IPS-NIHi7 (cell line): ENCODE results near the gene GLYATL1.

ENCODE experiments used
- DNase-seq: peaks from one replicate; pipeline ENCODE4 v3.0.0; 2012; ENCODE audit warnings: mixed read lengths; ENCODE audit errors: extremely low spot score

Gene GLYATL1

GRCh38 chr11:58926695-58927094, 12.6 kb upstream of the GLYATL1 start:
- no peak for DNase-seq

DNA sequence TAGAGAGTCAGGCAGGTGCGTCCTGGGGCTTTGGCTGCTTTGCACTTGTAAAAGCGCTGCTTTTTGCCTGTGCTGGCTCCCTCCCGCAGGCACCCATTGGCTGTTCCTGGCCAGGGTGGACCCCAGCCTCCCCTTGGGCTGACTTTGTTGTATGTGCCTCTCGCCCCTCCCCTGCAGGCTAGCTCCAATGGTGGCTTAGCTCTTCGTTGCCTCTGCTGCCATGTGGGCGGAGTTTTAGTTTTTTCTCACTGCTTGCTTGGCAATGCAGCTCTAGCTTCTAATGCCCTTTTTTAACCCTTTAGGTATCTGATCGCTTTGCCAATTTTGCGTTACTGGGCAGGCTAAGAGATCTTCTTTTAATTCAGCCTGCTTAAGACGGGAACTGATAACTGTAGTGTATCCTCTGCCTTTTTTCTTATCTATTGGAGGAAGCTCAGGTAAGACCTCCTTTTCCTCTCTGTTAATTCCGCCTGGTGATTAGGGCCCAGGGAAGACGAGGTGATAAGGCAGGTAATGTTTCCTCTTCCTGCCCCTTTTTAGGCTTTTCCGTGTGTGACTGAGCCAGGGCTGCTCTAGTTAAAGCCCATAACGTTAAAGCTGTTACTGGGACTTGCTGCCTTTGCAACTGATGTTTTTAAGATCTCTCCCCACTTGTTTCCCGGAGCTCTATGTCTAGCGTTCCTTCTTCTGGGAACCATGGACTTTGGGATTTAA, 11.7 kb upstream of the GLYATL1 start:
- DNase-seq = peak; percentile 96

DNA sequence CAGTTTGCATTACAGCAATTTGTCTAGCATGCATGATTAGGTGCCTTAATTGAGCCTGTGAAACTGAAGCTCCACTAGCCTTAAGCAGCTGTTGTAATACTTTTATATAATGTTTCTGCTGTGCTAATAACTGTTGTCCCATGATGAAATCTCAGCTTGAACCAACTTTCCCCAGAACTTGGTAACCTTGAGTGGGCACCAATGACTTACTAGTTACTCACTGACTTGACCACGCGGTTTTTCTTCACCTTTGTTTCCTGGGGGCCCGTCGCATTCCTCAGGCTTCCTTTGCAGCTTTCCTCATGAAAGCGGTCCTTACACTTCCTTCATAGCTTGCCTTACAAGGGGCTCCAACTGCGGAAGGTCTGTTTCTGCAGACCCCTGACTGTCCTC, 11.2 kb upstream of the GLYATL1 start:
- no peak for DNase-seq

GRCh38 chr11:58928691-58929090, 10.6 kb upstream of the GLYATL1 start:
- no peak for DNase-seq

GRCh38 chr11:58930926-58931325, 8.4 kb upstream of the GLYATL1 start:
- DNase-seq = no peak

DNA sequence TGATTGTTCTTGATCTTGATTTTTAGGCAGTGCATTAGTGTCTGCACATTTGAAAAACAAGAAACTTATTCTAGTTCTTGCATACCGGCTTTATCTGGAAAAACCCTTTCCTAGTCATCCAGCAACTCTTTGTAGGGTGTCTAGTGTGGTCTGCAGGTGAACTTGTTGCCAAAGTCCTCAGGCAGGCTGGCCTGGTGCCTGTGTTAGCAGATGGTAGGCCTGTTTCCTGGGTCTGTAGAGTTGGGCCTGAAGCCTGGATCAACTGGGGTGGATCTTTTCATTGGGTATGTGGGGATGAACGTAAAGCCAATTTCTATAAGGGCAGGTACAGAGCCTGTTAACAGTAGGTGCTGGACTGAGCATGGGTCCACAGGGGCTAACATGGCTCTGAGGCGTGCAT, 5.6 kb upstream of the GLYATL1 start:
- DNase-seq = no peak

- no peak for DNase-seq
Observed at GRCh38 chr11:58934945-58935513, 4.3 kb upstream of the GLYATL1 start.

DNA sequence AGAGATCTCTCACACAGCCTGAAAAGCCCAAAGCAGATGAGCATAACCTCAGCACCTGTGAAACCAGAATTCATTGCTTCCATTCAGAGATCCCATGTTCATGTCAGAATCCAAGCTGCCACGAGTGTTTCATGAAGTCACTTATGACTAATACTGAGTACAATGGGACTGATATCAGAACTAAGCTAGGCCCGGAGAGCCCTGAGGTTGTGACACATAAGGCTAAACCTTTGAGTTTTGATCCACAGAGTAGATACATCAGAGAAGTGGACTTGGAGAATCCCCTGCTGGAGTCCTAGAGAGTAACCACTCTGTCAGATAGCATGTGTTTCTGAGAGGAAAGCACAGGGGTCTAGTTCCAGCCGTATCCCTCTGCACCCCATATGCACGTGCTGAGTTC, 890 bp upstream of the GLYATL1 start:
- DNase-seq = no peak

- no peak for DNase-seq
Observed at GRCh38 chr11:58940028-58940427, 740 bp downstream of the GLYATL1 start.

DNA sequence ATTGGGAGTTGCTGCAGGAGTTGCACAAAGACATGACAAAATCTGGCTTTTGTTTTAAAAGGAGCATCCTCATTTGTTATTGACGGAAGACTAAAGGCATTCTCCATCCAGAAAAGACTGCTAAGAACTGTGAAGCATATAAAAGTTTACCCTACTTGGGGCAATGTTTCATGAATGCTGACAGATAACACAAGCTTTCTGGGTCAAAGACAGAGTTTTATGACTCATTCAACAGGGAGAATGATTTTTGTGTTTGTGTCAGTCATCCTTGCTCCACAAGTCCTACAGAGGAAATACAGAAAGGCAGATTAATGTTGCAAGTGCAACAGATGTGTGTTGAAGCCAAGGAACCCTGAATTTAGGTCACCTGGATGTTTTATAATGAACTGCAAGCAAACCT, 2.5 kb downstream of the GLYATL1 start:
- no peak for DNase-seq

- no peak for DNase-seq
Observed at GRCh38 chr11:58945663-58946062, 6.4 kb downstream of the GLYATL1 start.

DNA sequence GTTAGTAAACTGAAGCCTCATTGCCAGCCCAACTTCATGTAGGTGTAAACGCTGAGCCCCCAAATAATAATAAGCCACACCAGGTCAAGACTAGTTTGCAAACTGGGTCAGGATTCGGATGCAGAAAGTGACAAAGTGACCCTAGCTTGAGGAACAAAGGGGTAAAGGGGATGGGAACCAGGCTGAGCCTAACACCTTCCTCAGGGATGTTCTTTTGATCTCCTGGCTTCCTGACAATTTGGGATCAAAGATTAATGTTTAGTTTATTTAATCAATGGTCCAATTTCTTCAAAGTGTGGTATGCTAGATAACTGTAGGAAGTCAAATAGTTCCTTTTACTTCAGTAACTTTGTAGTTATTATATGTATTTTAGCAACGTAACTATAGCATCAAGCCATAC, 9.9 kb downstream of the GLYATL1 start:
- DNase-seq = no peak

DNA sequence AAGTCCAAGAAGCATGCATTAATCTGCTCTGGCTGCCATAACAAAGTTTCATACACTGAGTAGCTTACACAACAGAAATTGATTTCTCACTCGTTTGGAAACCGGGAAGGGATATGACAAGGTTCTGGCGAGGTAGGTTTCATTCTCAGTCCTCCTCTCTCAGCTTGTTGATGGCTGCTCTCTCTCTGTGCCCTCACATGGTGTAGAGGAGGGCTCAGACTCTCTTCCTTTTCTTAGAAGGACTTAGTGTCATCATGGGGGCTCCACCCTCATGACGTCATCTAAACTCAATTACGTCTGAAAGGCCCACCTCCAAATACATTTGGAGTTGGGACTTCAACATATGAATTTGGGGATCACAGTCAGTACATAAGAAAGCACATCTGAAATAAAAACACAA, 18.6 kb downstream of the GLYATL1 start:
- no peak for DNase-seq

- peak; percentile 36 for DNase-seq
Observed at GRCh38 chr11:58958500-58958899, 19.2 kb downstream of the GLYATL1 start.

DNA sequence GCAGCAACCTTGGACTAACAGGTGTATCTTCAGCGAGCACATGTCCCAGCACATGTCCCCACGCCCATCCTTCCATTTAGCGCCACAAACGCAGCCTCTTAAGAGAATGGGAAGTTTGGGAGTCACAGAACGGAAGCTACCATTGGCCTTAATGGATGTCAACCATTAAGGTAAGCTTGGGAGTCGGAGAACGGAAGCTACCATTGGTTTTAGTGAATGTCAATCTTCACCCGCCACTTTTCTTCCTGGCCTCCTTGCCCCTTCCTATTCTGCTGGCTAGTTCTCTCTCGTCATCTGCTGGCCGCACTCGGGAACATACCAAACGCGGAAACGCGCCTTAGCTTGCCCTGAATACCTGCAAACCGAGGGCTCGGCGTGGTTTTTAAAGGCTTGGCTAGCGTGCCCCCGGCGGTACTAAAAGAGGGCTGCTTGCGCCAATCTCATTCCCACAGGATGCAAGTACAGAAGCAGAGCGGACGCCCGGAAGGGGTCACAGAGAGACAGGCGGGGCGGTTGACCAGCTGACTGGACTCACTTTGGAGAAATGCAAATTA, 24.3 kb downstream of the GLYATL1 start:
- DNase-seq = peak; percentile 79

DNA sequence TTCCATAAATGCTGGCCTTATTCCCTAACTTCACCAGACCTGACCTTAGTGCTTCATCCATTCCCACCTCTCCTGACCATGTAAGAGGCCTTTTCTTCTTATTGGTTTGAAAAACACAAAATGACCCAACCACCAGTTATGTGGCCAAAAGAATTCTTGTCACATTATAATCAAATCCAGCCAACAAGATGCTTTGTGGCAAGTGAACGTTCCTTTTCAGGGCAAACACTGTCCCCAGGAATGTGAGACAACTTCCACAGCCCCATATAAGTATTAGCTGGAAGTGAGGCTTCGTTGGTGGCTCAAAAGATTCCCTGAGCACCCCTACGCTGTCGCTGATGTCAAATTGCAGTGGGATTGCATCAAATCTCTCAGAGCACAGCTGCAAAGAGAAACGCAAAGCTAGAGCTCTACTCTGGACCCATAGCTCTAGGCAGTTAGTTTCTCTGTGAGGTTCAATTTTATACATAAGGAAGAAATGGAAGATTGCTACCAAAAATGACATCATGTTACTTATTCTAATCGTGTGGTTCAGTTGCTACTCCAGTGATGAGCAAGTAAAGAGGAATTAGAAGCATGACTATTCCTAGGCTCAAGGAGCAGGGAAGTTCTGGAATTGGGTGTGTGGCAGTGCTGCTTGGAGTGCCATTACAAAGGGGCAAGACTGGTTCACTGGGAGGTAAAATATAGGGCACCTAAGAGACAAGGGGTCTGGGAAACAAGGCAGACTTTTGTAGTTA, 26.1 kb downstream of the GLYATL1 start:
- DNase-seq = no peak

GRCh38 chr11:58968251-58968711, 29.0 kb downstream of the GLYATL1 start:
- no peak for DNase-seq

- no peak for DNase-seq
Observed at GRCh38 chr11:58977470-58977869, 38.2 kb downstream of the GLYATL1 start.

DNA sequence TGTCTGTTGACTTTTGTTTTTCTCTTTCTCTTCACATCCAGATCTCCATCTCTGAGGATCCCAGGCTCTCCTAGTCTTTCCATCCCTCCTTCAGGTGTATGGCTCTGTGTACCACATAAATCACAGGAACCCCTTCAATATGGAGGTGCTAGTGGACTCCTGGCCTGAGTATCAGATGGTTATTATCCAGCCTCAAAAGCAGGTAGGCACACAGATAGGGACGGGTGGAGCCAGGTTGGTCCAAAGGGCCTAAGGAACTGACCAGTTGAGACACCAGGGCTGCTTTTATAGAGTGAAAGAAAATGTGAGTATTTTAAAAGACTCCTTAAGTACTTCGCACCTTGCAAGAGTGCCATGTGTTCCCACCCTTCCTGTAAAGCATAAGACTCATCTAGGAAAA, 39.9 kb downstream of the GLYATL1 start:
- DNase-seq = no peak

GRCh38 chr11:58980159-58980843, 41.0 kb downstream of the GLYATL1 start:
- no peak for DNase-seq

- DNase-seq = no peak
Observed at GRCh38 chr11:58992489-58992888, 53.2 kb downstream of the GLYATL1 start.

- DNase-seq = no peak
Observed at GRCh38 chr11:58994171-58994570, 54.9 kb downstream of the GLYATL1 start.
